ENCODE data around the gene TPSAB1.

DNA sequence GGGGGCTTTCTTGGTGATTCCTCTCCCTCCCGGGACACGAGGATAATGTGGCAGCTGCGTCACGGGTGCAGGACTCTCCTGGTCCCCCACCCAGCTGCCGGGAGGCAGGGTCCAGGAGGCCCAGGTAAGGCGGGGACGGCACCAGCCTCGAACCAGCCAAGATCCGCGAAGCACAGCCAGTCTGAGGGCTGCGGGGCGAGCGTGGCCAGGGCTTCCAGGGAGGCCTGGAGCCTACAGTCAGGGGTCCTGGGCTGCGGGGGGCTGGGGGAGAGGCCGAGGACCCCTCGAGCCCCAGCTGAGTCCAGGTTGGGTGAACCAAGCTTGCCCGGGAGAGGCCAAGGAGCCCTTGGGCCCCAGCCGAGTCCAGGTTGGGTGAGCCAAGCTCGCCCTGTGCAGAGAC, 25.3 kb downstream of the TPSAB1 start:
- no peak for TF ChIP-seq EZH2 (IDR thresholded peaks at IDR 0.05; ENCODE audit: low read length, unreplicated experiment)
- no peak for TF ChIP-seq CTCF (conservative IDR thresholded peaks at IDR 0.05; ENCODE audit: low read depth, low read length)
- TF ChIP-seq EZH2phosphoT487 (IDR thresholded peaks at IDR 0.05; ENCODE audit: borderline replicate concordance, low read length), result no peak

Data from PC-3 (cell line).